Fibroblast of peridontal ligament (primary cell): ENCODE measurements around the gene RAB38.

Experiments
- DNase-seq: peaks from one replicate; pipeline ENCODE4 v3.0.0-alpha.2; 2010; ENCODE audit errors: extremely low read depth

Gene RAB38

GRCh38 chr11:88103337-88104206, 71.7 kb downstream of the RAB38 start:
- peak; percentile 54 for DNase-seq

- no peak for DNase-seq
Measured at GRCh38 chr11:88102598-88102934, 72.7 kb downstream of the RAB38 start.

DNA sequence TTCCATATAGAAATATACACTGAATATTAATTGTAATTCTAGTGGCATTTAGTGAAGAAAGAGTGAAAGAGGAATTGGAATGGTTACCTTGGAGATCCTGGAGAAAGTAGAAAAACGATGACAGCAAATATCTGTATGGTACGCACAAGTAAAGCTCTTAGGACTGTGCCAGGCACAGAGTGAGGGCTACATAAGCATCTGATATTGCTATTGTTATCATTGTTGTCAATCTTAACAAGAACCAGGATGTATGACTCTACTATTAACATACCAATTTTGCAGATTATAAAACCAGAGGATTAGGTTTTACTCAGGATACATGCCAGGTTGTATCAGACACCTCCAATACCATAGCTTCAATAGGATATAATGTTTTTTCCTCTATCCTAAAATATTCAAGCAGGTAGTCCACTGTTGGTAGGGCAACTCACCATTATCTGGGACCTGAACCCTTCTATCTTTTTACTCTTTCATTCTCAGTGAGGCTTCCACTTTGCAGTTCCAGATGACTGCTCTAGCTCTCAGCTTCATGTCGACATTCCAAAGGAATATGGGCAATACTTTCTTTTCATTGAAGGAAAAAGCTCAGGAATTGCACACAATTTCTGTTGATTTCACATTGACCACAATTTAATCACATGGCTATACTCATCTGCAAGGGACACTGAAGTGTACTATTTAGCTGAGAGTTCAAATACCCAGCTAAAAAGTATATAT, 73.2 kb downstream of the RAB38 start:
- DNase-seq, result peak; percentile 38

DNA sequence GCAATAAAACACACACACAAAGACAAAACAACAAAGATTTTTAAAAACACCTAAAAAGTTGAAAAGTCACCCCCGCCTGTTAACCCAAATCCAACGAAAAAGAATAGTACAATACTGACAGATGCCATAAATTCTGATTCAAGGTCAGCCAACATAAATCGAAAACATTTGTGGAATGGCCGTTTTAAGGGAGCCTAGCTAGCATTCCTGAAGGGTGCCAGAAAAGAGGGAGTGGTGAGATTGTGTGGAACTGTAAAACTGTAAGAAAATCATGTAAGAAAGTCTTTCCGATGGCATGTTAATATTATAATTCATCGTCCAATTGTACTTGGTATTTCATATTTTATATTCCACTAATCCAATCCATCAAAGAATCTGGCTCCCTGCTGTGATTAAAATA, 75.1 kb downstream of the RAB38 start:
- peak; percentile 11 for DNase-seq

DNA sequence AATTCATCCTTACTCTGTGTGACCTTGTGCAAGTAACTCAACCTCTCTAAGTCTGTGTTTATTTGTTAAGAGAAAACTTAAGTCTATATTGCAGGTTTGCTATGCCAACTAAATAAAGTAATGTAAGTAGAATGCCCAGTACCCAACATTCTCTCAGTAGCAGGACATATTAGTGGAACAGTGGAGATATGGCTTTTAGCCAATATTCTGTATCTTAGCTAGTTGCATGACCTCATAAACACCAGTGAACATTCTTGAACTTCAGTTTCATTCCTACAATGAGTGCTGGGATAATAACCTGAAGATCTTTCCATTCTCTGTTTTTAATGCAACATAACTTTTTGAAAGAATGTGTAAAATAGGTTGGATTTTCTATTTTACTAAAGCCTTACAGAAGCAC, 77.0 kb downstream of the RAB38 start:
- DNase-seq, result peak; percentile 7

DNA sequence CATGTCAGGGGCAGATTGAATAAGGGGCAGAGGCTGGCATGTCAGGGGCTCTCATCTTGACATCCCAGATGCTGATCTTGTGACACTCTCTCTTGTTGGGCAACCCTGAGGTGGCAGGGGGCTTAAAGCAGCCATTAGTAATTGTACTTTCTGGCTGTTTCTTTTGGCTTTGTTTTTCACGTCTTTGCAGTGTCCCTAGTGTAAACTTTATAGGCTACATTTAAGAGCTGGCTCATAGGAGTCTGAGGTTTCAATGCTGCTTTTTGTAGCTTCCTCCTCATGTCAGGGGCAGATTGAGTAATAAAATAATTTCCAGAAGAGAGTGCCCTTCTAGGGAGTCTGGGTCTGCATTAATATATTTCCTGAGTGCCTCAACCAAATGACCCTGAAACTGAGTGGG, 86.1 kb downstream of the RAB38 start:
- no peak for DNase-seq

DNA sequence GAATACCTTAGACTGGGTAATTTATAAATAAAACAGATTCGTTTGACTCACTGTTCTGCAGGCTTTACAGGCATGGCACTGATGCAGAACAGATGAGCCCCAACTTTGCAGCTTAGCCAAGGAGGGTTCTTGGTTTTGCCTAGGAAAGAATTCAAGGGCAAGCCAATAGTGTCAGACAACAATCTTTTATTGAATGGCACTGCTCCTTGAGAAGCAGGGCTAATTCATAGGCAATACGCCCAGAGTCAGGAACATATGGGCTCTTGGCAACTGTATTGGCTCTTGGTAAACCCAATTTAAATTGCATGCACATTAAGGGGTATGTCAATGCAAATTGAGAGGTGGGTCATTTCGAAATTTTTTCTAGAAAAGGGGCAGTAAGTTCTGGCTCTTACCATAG, 87.9 kb downstream of the RAB38 start:
- DNase-seq, result no peak

DNA sequence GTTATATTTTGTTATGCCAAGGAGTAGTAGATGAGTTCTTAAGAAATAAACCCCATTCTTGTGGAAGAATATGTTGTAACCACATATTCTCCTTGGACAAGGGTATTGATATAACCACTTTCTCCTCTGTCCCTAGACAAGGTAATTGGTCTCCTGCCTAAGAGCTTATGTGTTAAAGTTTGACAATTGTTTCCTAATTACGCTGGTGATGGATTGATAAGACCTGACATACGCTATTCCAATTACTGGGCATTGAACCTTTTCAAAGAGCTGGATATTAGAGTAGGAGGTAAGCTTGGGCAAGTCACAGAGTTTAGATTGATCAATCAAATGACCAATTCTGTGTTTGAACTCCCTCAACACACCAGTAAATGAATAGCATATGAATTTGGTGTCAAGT, 88.9 kb downstream of the RAB38 start:
- DNase-seq, result peak; percentile 31

GRCh38 chr11:88070437-88070836, 104.8 kb downstream of the RAB38 start:
- DNase-seq, result no peak

GRCh38 chr11:88068848-88069554, 106.2 kb downstream of the RAB38 start:
- DNase-seq, result no peak

DNA sequence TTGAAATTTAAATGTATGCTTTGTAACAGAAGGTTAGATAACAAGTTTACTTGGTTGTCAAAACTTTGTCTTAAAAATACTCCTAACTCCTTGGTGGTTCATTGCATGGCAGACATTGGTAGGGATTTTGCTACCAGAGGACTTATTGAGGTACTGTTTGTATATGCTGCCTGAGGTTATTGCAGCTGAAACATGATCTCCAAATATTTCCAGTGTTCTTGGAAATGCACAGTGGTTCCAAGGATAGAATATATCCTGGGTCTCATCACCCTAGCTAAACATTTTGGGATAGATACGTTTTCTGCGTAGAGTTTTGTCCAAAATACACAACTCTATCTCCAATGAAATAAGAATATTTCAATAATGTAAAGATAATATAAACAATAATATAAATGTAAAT, 109.2 kb downstream of the RAB38 start:
- DNase-seq, result peak; percentile 4

DNA sequence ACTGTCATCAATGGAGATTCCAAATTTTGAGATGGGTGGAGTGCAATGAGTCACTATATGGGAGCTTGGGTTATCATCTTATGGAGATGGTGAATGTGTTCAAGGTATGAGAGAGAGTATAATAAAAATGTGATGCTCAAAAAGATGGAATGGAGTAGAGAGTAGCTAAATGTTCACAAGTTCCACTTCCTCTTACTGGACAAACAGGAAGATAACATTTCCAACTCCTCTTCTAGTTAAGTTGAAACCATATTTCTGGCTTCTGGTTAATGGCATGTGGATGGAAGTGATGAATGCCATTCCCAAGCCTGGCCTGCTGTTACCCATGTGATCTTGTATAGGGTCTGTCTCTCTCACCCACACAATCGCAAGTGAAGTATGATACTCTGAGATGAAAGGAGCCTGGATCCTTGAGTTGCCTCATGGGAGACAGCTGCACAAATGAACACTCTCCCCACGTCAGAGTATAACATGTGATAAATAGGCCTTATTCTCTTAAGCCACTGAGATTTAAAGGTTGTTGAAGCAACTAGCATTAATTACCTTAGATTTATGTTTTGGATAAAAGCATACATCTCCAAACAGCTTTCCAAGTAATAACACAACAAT, 111.0 kb downstream of the RAB38 start:
- no peak for DNase-seq
